ENCODE measurements around the gene XRCC3. TPM values are rescaled to one million over a fixed set of nuclear protein-coding genes. Genes with fewer than 3 reads are reported as not detected.
"Not testable (repeated sequence)": the region's sequence is repeated elsewhere in the genome, so short reads cannot be mapped to it uniquely, and the experiment has no call there.

Gene XRCC3
- total RNA-seq, 2 donors from 2014 or later, result 6.9 to 8.3 TPM

- no peaks in the 10 kb centered on the region for H3K9me3 ChIP-seq (ENCODE audit: control insufficient read depth, low read length, poor library complexity, severe bottlenecking)
- Mint-ChIP-seq H3K4me1 (peaks cover 8% of the 10 kb centered on the region), H3K27me3 (no peaks in the 10 kb centered on the region), H3K36me3 (ENCODE audit: low read depth) (no peaks in the 10 kb centered on the region), H3K27ac (peak overlapping the region; percentile 74), H3K4me3 (no peak overlapping the region)
- ATAC-seq (no peak), DNase-seq (no peak)
Measured at GRCh38 chr14:103696070-103696402, 19.2 kb downstream of the XRCC3 start.

GRCh38 chr14:103695296-103696069 is 19.8 kb downstream of the XRCC3 start:
- H3K4me3 Mint-ChIP-seq, result no peak overlapping the region
- DNase-seq (no peak), ATAC-seq (no peak)
- no peaks in the 10 kb centered on the region for H3K9me3 ChIP-seq (ENCODE audit: control insufficient read depth, low read length, poor library complexity, severe bottlenecking)
- peaks cover 8% of the 10 kb centered on the region for H3K4me1 Mint-ChIP-seq
- no peaks in the 10 kb centered on the region for H3K36me3 Mint-ChIP-seq (ENCODE audit: low read depth)
- no peaks in the 10 kb centered on the region for H3K27me3 Mint-ChIP-seq
- peak overlapping the region; percentile 74 for H3K27ac Mint-ChIP-seq

- ATAC-seq (no peak), DNase-seq (no peak)
- Mint-ChIP-seq H3K4me1 (peaks cover 12% of the 10 kb centered on the region), H3K36me3 (ENCODE audit: low read depth) (peaks cover 3% of the 10 kb centered on the region), H3K4me3 (no peak overlapping the region), H3K27me3 (no peaks in the 10 kb centered on the region), H3K27ac (no peak overlapping the region)
- H3K9me3 ChIP-seq (ENCODE audit: control insufficient read depth, low read length, poor library complexity, severe bottlenecking), result no peaks in the 10 kb centered on the region
Measured at GRCh38 chr14:103694572-103695026, 20.7 kb downstream of the XRCC3 start.

- Mint-ChIP-seq H3K4me3 (no peak overlapping the region), H3K36me3 (ENCODE audit: low read depth) (peaks cover 3% of the 10 kb centered on the region), H3K27ac (no peak overlapping the region), H3K27me3 (no peaks in the 10 kb centered on the region), H3K4me1 (peaks cover 13% of the 10 kb centered on the region)
- ATAC-seq, result no peak
- no peaks in the 10 kb centered on the region for H3K9me3 ChIP-seq (ENCODE audit: control insufficient read depth, low read length, poor library complexity, severe bottlenecking)
- DNase-seq, result no peak
Measured at GRCh38 chr14:103693515-103693914, 21.7 kb downstream of the XRCC3 start.

- Mint-ChIP-seq H3K36me3 (ENCODE audit: low read depth) (peaks cover 3% of the 10 kb centered on the region), H3K4me3 (no peak overlapping the region), H3K4me1 (peaks cover 13% of the 10 kb centered on the region), H3K27ac (no peak overlapping the region), H3K27me3 (no peaks in the 10 kb centered on the region)
- DNase-seq, result no peak
- no peaks in the 10 kb centered on the region for H3K9me3 ChIP-seq (ENCODE audit: control insufficient read depth, low read length, poor library complexity, severe bottlenecking)
- no peak for ATAC-seq
Measured at GRCh38 chr14:103692871-103693270, 22.4 kb downstream of the XRCC3 start.

- peaks cover 12% of the 10 kb centered on the region for H3K4me1 Mint-ChIP-seq
- ATAC-seq (no peak), DNase-seq (no peak)
- H3K9me3 ChIP-seq (ENCODE audit: control insufficient read depth, low read length, poor library complexity, severe bottlenecking), result no peaks in the 10 kb centered on the region
- H3K27me3 Mint-ChIP-seq, result no peaks in the 10 kb centered on the region
- H3K36me3 Mint-ChIP-seq (ENCODE audit: low read depth), result peaks cover 3% of the 10 kb centered on the region
- no peak overlapping the region for H3K4me3 Mint-ChIP-seq
- no peak overlapping the region for H3K27ac Mint-ChIP-seq
Measured at GRCh38 chr14:103692159-103692558, 23.1 kb downstream of the XRCC3 start.

- not testable (repeated sequence) for H3K27me3 Mint-ChIP-seq; ATAC-seq; DNase-seq; H3K4me3 Mint-ChIP-seq; H3K9me3 ChIP-seq (ENCODE audit: control insufficient read depth, low read length, poor library complexity, severe bottlenecking); H3K36me3 Mint-ChIP-seq (ENCODE audit: low read depth)
- Mint-ChIP-seq H3K4me1 (peaks cover 12% of the 10 kb centered on the region), H3K27ac (peak overlapping the region; percentile 29)
Measured at GRCh38 chr14:103691655-103692054, 23.6 kb downstream of the XRCC3 start.

- ATAC-seq, result no peak
- Mint-ChIP-seq H3K27ac (no peak overlapping the region), H3K36me3 (ENCODE audit: low read depth) (peaks cover 5% of the 10 kb centered on the region), H3K4me3 (no peak overlapping the region), H3K27me3 (no peaks in the 10 kb centered on the region), H3K4me1 (peaks cover 7% of the 10 kb centered on the region)
- no peaks in the 10 kb centered on the region for H3K9me3 ChIP-seq (ENCODE audit: control insufficient read depth, low read length, poor library complexity, severe bottlenecking)
- no peak for DNase-seq
Measured at GRCh38 chr14:103690332-103690731, 24.9 kb downstream of the XRCC3 start.

- Mint-ChIP-seq H3K4me3 (no peak overlapping the region), H3K36me3 (ENCODE audit: low read depth) (peaks cover 5% of the 10 kb centered on the region), H3K27ac (no peak overlapping the region), H3K4me1 (peaks cover 7% of the 10 kb centered on the region), H3K27me3 (no peaks in the 10 kb centered on the region)
- ATAC-seq (no peak), DNase-seq (no peak)
- no peaks in the 10 kb centered on the region for H3K9me3 ChIP-seq (ENCODE audit: control insufficient read depth, low read length, poor library complexity, severe bottlenecking)
Measured at GRCh38 chr14:103688906-103689902, 26.0 kb downstream of the XRCC3 start.

- H3K9me3 ChIP-seq (ENCODE audit: control insufficient read depth, low read length, poor library complexity, severe bottlenecking), result no peaks in the 10 kb centered on the region
- DNase-seq (no peak), ATAC-seq (no peak)
Measured at GRCh38 chr14:103688441-103688840, 26.8 kb downstream of the XRCC3 start.

GRCh38 chr14:103687712-103688111 is 27.5 kb downstream of the XRCC3 start:
- no peak overlapping the region for H3K4me3 Mint-ChIP-seq
- DNase-seq (no peak), ATAC-seq (no peak)
- no peaks in the 10 kb centered on the region for H3K9me3 ChIP-seq (ENCODE audit: control insufficient read depth, low read length, poor library complexity, severe bottlenecking)
- no peak overlapping the region for H3K27ac Mint-ChIP-seq
- H3K27me3 Mint-ChIP-seq, result no peaks in the 10 kb centered on the region
- peaks cover 5% of the 10 kb centered on the region for H3K36me3 Mint-ChIP-seq (ENCODE audit: low read depth)
- H3K4me1 Mint-ChIP-seq, result peaks cover 7% of the 10 kb centered on the region

More at GRCh38 chr14:103688441-103688840, 26.8 kb downstream of the XRCC3 start:
- Mint-ChIP-seq H3K4me1 (peaks cover 7% of the 10 kb centered on the region), H3K36me3 (ENCODE audit: low read depth) (peaks cover 5% of the 10 kb centered on the region), H3K4me3 (no peak overlapping the region), H3K27ac (no peak overlapping the region), H3K27me3 (no peaks in the 10 kb centered on the region)

GRCh38 chr14:103686831-103687485 is 28.3 kb downstream of the XRCC3 start:
- no peak overlapping the region for H3K27ac Mint-ChIP-seq
- no peaks in the 10 kb centered on the region for H3K9me3 ChIP-seq (ENCODE audit: control insufficient read depth, low read length, poor library complexity, severe bottlenecking)
- ATAC-seq, result no peak
- H3K36me3 Mint-ChIP-seq (ENCODE audit: low read depth), result peaks cover 5% of the 10 kb centered on the region
- H3K27me3 Mint-ChIP-seq, result no peaks in the 10 kb centered on the region
- H3K4me1 Mint-ChIP-seq, result peaks cover 7% of the 10 kb centered on the region
- no peak for DNase-seq
- H3K4me3 Mint-ChIP-seq, result no peak overlapping the region
